GM18867 (cell line): ENCODE results near the gene KIF26B.
"Not testable (repeated sequence)": the region's sequence is repeated elsewhere in the genome, so short reads cannot be mapped to it uniquely, and the experiment has no call there.

ENCODE experiments used
- ATAC-seq: cut with Tn5 transposase; IDR thresholded peaks from one replicate; pipeline ENCODE4 v1.9.1; 2021; ENCODE audit warnings: mild to moderate bottlenecking, moderate library complexity; ENCODE audit not compliant: unreplicated experiment

KIF26B gene

DNA sequence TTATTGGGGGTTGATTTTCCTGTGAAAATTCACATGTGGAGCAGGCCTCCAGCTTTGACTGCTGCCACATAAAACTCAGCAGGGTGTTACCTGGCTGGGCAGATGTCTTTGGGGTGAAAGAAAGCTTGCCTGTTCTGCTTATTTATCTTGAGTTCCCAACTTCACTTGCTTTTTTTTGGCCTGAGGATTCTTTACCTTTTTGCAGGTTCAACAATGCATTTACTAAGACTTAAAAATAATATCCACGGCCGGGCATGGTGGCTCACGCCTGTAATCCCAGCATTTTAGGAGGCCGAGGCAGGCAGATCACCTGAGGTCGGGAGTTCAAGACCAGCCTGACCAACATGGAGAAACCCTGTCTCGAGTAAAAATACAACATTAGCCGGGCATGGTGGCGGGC lies 509.1 kb downstream of the KIF26B start:
- ATAC-seq: no peak

DNA sequence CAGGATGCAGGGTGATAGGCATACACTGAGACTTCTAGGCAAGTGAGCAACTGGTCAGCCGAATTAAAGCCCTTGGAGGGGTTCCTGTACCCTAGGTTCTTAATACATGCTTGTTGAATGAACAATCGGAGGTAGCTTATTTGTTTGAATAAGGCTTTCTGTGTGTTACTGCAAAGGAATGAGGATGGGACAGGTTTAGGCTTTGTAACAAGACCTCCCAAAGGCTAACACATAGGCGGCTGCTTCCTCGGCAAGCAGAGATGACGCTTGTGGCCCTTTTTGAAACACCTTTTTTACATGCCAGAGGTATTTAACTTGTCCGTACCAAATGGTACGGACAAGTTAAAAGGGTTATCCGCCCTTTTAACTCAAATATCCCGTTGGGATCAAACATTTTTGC lies 511.6 kb downstream of the KIF26B start:
- no peak for ATAC-seq

DNA sequence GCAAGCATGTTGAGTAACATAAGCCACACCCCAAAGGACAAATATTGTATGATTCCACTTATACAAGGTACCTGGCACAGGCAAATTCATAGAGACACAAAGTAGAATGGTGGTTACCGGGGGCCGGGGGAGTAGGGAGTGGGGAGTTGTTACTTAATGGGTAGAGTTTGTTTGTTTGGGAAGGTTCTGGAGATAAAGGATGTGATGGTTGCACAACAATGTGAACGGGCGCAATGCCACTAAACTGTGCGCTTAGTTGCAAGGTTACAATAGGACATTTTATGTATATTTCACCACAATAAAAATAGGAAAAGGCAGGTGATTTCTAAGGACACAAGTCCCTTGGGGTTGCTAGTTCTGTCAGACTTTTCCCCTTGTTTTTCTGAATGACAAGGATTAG lies 516.6 kb downstream of the KIF26B start:
- no peak for ATAC-seq

DNA sequence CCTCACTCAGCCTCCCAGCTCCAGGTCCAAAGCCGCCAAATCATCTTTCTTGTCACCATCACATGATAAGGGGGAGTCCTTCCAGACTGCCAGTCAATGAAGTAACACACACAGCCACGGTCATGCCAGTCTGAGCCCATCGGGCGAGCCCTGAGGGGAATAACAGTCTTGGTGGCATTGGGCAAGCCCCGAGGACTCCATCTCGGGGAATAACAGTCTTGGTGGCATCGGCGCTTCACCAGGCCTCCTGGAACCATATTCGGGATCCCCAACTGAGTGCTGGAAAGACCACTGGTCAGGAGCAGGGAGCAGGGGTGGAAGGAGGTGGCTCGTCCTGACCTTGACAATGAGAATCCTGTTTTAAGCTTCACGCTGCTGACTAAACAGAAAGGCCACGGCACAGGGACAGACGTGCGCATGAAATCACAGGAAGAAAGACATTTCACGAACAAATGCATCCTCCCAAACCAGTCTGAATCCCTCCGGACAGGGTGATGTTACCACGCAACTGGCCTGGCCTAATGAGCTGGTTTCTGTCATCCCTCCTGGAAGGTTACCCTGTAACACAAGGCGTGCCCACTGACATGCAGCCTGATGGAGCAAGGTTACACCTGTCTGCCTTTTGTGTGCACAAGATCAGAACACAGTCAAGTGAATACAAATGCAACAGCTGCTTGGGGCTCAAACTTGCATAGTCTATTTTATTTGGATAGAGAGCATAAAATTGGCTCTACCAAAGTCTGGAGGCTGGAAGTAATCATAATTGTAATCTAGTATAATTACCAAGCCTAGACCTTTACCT lies 517.4 kb downstream of the KIF26B start:
- ATAC-seq: no peak

DNA sequence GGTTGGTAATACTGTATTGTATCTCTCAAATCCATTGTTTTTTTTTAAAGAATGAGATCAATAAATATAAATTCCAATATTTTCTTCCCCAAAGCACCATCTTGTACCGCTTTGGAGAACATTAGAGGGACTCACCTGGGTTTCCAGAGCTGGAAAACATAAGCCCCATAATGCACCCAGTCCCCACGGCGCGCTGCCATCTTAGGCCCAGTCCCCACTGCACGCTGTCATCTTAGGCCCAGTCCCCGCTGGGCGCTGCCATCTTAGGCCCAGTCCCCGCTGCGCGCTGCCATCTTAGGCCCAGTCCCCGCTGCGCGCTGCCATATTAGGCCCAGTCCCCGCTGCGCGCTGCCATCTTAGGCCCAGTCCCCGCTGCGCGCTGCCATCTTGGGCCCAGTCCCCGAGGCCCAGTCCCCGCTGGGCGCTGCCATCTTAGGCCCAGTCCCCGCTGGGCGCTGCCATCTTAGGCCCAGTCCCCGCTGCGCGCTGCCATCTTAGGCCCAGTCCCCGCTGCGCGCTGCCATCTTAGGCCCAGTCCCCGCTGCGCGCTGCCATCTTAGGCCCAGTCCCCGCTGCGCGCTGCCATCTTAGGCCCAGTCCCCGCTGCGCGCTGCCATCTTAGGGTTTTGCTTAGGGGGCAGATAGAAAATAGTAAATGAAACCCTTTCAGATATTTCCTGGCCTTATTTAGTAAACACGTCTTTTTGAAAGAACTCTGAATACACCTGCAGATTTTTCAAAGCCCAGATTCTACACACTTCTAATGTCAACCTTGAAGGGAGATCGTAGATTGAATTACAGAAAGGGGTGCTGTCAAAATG lies 518.3 kb downstream of the KIF26B start:
- ATAC-seq: not testable (repeated sequence)

DNA sequence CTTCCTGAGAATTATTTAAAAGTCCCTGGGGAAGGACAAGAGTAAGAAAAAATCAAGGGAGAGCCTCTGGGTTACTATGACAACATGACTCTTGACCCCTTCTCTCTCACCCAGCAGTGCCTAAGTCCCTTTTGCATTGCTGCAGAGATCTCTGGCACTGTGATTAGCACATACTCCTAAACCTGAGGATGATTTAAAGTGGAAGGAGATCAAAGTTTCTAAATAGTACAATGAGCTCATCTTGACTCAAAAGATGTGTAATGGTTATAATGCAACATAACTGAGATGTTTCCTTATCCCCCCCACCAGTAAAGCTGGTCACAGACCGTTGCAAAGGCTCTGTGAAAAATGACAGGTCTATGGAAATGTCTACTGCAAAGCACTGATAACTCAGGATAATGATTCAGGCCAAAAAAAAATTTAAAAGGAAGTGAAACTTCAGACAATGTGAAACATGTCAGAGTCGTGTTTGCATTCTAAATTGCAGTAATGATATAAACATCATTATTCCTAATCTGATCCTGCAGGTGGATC lies 519.2 kb downstream of the KIF26B start:
- ATAC-seq: no peak

DNA sequence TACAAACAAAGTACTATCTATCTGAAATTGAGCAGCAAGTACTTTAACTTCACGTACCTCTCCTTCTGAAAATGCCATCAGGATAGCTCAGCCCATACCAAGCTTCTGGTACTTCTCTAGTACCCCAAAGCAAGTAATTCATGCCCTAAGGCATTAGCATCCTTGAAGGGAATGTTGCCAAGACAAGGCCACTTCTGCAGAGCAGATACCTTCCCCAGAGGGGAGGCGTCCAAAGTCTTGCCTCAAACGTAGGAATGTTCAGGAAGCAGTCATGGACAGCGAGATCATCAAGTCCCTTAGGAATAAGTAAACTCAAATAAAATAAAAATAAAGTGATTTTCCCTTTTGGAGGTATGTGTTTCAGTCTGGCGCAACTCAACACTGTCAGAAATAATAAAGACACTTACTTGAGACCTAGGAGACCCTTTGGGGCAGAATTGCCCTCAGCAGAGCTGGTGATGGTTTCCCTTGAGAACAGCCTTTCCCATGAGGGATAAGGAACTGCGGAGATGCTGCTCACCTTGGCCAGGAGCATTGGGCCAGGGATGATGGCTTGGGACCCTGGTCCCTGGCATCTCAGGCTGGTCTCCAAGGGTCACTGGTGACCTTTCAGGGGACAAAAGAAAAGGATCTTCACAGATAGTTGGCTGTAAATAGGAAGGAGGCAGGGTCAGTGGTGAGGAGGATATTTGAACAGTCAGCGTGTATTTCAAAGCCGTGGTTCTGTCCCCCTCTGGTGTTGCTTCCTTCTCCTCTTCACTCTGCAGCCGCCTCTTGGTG lies 522.9 kb downstream of the KIF26B start:
- no peak for ATAC-seq

DNA sequence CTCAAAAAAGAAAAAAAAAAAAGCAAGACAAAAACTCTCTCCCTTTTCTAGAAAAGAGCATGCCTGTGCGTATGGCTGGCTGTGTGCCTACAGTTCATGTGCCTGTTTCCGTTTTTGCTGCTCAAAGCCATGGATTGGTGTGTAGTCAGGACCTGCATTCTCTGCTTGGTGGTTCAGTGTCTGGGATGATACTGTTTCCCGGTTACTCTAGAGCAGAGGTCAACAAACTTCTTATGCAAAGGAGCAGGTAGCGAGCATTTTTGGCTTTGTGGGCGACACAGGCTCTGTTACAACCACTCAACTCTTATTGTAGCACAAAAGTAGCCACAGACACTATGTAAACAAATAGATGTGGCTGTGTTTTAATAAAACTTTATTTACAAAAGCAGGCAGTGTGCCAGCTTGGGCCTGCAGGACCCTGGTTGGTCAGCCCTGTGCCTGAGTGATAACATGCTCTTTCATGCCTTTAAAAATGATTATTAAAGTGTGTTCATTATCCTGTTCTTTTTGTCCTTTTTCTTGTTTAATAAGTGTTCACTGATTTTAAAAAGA lies 524.2 kb downstream of the KIF26B start:
- no peak for ATAC-seq

DNA sequence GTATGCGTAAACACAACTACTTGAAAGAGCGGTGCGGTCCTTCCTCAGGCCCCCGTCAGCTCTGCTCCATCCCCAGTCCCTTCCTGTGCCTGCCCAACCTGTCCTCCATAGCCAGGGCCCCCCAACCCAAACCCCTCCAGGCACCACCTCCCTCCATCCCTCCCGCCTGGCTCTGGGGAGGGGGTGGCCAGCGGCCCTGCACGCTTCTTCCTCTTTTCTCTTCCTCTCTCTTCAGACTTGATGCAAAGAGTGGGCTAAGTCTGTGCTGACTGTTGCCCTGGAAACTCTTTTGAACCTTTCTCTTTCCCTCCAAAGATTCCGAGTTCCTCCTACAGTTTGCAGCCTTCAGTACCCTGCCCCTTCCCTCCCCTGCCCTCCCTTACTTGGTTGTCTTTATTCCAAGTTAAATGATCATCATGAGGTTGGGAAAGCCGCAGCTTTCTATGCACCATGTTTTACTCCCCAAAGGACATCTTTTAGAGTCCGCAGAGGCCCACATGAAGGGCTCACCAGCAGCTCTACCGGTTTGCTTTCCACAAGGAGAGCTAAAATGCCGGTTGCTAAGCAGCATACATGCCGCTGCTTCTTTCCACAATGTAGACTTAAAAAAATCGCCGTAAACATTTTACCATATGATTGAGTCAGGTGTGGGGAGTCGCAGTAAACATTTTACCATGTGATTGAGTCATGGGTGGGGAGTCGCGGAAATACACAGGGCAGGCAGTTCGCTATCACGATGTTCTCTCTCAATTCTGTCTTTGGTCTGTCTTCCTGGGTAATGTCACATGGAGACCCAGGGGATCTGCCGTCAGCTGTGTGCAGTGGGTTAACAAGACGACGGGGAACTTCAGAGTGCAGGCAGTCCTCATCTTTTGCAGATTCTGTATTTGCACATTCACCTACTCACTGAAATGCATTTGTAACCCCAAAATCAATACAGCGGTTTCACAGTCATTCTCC lies 525.3 kb downstream of the KIF26B start:
- ATAC-seq: no peak

DNA sequence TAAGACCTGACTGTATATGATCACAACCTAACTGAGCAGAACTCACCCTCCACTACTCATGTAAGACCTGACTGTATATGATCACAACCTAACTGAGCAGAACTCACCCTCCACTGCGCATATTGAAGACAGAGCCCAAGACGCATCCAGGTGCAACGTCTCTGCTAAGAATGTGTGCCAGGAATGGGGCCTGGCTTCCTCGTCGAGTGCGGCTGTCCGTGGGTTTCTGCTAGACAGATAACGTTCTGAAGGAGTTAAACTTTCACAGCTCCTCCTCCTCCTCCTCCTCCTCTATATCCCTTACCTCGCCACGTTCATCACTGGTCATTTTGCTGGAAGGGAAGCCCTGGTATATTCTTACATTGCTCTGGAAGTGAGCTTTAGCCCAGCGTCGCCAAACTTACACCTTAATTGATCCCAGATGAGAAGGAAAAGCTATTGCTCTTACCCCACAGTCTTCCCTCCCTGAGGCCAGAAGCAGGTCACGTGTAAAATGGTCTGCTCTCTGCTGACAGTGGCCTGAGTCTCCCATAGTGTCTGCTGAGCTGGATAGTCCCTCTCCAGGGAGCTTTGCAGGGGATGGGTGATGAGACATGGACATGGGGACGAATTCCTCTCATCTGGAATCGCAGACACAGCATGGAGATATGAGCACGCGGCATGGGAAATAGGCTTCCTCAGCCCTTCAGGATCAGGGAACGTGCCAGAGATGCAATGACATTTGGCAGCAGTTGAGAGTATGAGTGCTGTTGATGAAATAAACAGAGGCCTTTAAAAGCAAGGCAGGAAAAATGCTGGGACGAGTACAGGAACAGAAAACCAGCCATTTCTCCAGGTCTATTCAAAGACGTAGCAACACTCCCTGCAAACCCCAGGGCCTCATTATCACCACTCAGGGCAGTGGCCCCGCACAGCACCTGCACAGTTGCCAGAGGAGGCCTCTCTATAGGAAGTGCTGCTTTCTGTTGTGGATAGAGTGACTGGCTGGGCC lies 528.1 kb downstream of the KIF26B start:
- no peak for ATAC-seq

DNA sequence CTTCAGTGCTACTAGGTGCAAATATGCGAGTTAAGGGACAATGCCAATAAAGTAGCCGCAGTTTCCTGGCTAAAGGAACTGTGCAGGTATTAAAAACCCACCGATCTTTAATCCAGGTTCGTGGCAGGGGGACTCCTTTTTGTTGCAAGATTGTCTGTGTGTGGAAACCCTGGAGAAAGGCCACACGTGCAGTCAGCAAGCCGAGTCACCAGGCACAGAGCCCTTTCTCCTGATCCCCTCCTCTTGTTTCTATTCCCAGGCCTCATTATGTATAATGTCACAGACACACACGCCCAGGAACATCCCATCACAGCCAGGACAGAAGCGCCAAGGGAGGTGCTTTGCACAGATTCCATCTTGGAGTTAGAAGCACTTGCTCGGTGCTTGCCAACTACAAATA lies 528.9 kb downstream of the KIF26B start:
- ATAC-seq: no peak

DNA sequence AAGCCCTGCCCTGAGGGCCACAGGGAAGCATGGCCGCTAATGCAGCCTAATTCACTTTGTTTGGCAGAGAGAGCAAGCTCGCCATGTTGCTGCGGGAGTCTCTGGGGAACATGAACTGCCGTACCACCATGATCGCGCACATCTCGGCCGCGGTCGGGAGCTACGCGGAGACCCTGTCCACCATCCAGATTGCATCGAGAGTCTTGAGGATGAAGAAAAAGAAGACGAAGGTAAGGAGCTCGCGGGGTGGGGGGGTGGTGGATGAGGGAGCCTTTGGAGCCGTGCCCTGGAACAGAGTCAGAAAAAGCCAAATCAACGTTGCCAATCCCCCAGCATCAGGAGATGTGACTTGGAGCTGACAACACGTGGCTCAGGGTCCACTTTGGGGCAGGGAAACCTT lies 529.4 kb downstream of the KIF26B start:
- no peak for ATAC-seq

DNA sequence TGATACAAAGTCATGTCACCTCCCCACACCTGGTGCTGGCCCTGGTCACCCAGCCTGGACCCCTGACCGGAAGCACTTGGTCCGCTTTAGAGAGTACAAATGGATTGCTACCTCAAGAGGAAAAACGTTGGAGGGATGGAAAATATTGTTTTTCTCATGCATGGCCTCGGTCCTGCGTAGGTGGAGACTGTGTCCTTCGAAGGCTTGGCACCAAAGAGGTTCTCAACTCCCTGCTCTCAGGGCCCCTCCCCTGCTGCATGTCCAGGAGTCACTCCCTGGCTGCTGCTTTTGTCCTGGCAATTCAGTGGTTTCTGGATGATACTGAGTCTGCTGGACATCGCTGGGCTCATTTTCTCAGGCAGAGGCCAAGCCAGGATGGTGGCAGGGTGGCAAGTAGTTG lies 529.8 kb downstream of the KIF26B start:
- no peak for ATAC-seq

DNA sequence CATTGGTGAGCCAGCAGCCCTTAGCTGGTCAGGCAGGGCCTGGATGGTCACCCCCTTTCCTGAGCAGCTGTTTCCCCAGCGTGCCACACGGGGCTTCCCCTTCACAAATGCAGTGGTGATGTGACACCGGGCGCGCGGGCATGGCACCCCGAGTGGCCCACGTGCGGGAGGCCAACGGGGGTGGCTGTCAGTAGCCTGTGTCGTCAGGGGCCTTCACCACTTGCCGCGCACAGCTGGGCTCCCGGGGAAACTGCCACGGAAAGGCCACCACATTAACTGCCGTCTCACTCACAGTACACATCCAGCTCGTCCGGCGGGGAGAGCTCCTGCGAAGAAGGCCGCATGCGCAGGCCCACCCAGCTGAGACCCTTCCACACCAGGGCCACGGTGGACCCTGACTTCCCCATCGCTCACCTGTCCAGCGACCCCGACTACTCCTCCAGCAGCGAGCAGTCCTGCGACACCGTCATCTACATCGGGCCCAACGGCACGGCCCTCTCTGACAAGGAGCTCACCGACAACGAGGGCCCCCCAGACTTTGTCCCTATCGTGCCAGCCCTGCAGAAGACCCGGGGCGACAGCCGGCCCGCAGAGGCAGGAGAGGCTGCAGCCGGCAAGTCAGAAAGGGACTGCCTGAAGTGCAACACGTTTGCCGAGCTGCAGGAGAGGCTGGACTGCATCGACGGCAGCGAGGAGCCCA lies 530.5 kb downstream of the KIF26B start:
- ATAC-seq: no peak

DNA sequence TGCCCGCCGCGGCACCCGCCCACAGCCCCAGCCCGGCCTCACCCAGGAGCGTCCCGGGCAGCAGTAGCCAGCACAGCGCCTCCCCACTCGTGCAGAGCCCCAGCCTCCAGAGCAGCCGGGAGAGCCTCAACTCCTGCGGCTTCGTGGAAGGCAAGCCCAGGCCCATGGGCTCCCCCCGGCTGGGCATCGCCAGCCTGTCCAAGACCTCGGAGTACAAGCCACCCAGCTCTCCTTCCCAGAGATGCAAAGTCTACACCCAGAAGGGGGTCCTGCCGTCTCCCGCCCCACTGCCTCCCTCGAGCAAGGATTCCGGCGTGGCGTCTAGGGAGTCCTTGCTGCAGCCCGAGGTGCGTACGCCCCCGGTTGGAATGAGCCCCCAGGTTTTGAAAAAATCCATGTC lies 531.2 kb downstream of the KIF26B start:
- no peak for ATAC-seq

DNA sequence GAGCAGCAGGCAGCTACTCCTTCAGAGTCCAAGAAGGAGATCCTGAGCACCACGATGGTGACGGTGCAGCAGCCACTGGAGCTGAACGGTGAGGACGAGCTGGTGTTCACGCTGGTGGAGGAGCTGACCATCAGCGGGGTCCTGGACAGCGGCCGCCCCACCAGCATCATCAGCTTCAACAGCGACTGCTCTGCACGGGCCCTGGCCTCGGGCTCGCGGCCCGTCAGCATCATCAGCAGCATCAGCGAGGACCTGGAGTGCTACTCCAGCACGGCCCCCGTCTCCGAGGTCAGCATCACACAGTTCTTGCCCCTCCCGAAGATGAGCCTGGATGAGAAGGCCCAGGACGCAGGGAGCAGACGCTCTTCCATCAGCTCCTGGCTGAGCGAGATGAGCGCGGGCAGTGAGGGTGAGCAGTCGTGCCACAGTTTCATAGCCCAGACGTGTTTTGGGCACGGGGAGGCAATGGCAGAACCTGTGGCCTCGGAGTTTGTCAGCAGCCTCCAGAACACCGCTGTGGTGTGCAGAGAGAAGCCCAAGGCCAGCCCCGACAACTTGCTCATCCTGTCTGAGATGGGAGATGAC lies 531.8 kb downstream of the KIF26B start:
- ATAC-seq: no peak

DNA sequence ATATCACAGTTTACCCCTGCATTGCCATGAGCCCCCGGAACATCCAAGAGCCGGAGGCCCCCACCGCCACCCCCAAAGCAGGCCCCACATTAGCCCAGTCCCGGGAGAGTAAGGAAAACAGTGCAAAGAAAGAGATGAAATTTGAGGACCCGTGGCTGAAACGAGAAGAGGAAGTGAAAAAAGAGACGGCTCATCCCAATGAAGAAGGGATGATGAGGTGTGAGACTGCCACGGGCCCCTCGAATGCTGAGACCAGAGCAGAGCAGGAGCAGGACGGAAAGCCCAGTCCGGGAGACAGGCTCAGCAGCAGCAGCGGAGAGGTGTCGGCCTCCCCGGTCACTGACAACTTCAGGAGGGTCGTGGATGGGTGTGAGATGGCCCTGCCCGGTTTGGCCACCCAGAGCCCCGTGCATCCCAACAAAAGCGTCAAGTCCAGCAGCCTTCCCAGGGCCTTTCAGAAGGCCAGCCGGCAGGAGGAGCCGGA lies 532.4 kb downstream of the KIF26B start:
- no peak for ATAC-seq
